OCI-LY7 (cell line): ENCODE results near the gene CSTPP1. TPM values are rescaled to one million over a fixed set of nuclear protein-coding genes. Genes with fewer than 3 reads are reported as not detected.

Experiments used
- BruUV-seq: library from RNA; stranded (reverse); fragments of 400-500 nt; replicated peaks from 2 replicates; lab custom pipeline; 2021; lab: Mats Ljungman, UMichigan
- CTCF ChIA-PET: fragments of 300-600 bp; sonication (Branson Sonifier 250); formaldehyde crosslinking; loops from one replicate; lab custom pipeline; 2022; ENCODE audit warnings: antibody characterized with exemption; ENCODE audit not compliant: unreplicated experiment; lab: Charles Lee
- POLR2A ChIA-PET: fragments of 300-600 bp; sonication (Branson Sonifier 250); formaldehyde crosslinking; loops from one replicate; lab custom pipeline; 2022; ENCODE audit warnings: antibody characterized with exemption; lab: Charles Lee
- DNase-seq: peaks from one replicate; pipeline ENCODE4 v3.0.0-alpha.2; 2015; ENCODE audit warnings: low spot score
- H2AFZ ChIP-seq: fragments of 200-600 bp; sonication (generic), shearing (Covaris generic); 2 replicates; pipeline ENCODE4 v1.6.1; 2014; ENCODE audit warnings: mild to moderate bottlenecking, antibody characterized with exemption, low read length, moderate library complexity
- H3K27ac ChIP-seq: fragments of 200-600 bp; sonication (generic); 2 replicates; pipeline ENCODE4 v1.5.1; 2014; ENCODE audit warnings: mixed run types, low read depth, mild to moderate bottlenecking, moderate library complexity, low read length, inconsistent platforms; ENCODE audit not compliant: poor library complexity, severe bottlenecking
- H3K36me3 ChIP-seq: fragments of 200-600 bp; sonication (generic); 2 replicates; pipeline ENCODE4 v1.6.1; 2014; ENCODE audit warnings: mild to moderate bottlenecking, antibody characterized with exemption, low read length, moderate library complexity, mixed read lengths; ENCODE audit not compliant: insufficient read depth
- H3K4me1 ChIP-seq: fragments of 200-600 bp; sonication (generic); 2 replicates; pipeline ENCODE4 v1.5.1; 2014; ENCODE audit warnings: mild to moderate bottlenecking, low read length; ENCODE audit not compliant: insufficient read depth, poor library complexity, severe bottlenecking
- H3K4me2 ChIP-seq: fragments of 200-600 bp; sonication (generic); 2 replicates; pipeline ENCODE4 v1.6.1; 2014; ENCODE audit warnings: mild to moderate bottlenecking, low read length
- H3K4me3 ChIP-seq: fragments of 200-600 bp; sonication (generic); 2 replicates; pipeline ENCODE4 v1.5.1; 2014; ENCODE audit warnings: mild to moderate bottlenecking, low read depth, low read length; ENCODE audit not compliant: poor library complexity, severe bottlenecking
- H3K79me2 ChIP-seq: fragments of 200-600 bp; sonication (generic); 2 replicates; pipeline ENCODE4 v1.6.1; 2016; ENCODE audit warnings: low read depth, mild to moderate bottlenecking, low read length, moderate library complexity, mixed read lengths; ENCODE audit not compliant: insufficient read depth
- H3K9me2 ChIP-seq: fragments of 200-600 bp; sonication (generic); 2 replicates; pipeline ENCODE4 v1.6.1; 2016; ENCODE audit warnings: mild to moderate bottlenecking, low read length, mixed read lengths; ENCODE audit not compliant: insufficient read depth
- H3K9me3 ChIP-seq: fragments of 200-600 bp; sonication (generic); 2 replicates; pipeline ENCODE4 v1.6.1; 2014; ENCODE audit warnings: mild to moderate bottlenecking, mixed run types, low read length, mixed read lengths
- H4K20me1 ChIP-seq: fragments of 200-600 bp; sonication (generic); 2 replicates; pipeline ENCODE4 v1.6.1; 2014; ENCODE audit warnings: mild to moderate bottlenecking, antibody characterized with exemption, low read length, moderate library complexity, mixed read lengths; ENCODE audit not compliant: insufficient read depth
- EZH2phosphoT487 ChIP-seq: fragments of 200-600 bp; sonication (generic); IDR thresholded peaks from 2 replicates; pipeline ENCODE4 v1.6.1; 2018; ENCODE audit warnings: low read depth, borderline replicate concordance, mild to moderate bottlenecking, mixed run types, antibody characterized with exemption, low read length, moderate library complexity, mixed read lengths
- intact Hi-C: fragments of 100-400 bp; cut with micrococcal nuclease; formaldehyde crosslinking; loops from one replicate; pipeline ENCODE4 v1.10.0; 2022; ENCODE audit not compliant: unreplicated experiment
- total RNA-seq, 2 experiments: library from RNA; depleted of rRNA in 1 of 2; stranded (reverse); fragments of >200 nt in 1 of 2; shearing (Covaris generic) in 1 of 2; gene quantifications; 2 replicates each; pipeline ENCODE4 v1.2.3, GENCODE V29; 2014 to 2022
- TF ChIP-seq, protein P1 (sequence below): fragments of 200-600 bp; sonication (generic); conservative IDR thresholded peaks from 2 replicates; pipeline ENCODE4 v1.5.1; 2014; ENCODE audit warnings: mild to moderate bottlenecking, antibody characterized with exemption, low read length, moderate library complexity, mixed read lengths

Gene CSTPP1
- total RNA-seq, 2 experiments from 2014 or later: 39.6 to 43.1 TPM

DNA sequence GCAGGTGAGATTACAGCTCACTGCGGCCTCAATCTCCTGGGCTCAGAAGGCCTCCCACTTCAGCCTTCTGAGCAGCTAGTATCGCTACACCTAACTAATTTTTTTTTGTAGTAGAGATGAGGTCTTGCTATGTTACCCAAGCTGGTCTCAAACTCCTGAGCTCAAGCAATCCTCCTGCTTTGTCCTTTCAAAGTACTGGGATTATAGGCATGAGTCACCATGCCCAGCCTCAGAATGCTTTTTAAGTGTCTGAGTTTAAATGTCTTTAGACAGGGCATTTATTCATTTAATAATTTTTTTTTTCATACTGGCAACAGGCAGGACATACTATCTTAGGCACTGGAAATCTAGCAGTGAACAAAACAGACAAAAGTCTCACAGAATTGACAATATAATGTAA, 45.9 kb upstream of the CSTPP1 start:
- Histone ChIP-seq H3K4me3 (no peak overlapping the region), H3K79me2 (no peaks in the 10 kb centered on the region), H3K36me3 (peaks cover 78% of the 10 kb centered on the region), H2AFZ (no peak overlapping the region), H4K20me1 (no peaks in the 10 kb centered on the region), H3K9me2 (no peaks in the 10 kb centered on the region), H3K27ac (no peak overlapping the region), H3K4me1 (peaks cover 4% of the 10 kb centered on the region), H3K9me3 (no peaks in the 10 kb centered on the region), H3K4me2 (no peak overlapping the region)
- ChIA-PET CTCF (interaction anchor here (0.8 kb wide), 1 partner anchor 264 kb away, joined by 6 read pairs; no protein-coding TSS in a partner anchor), POLR2A (interaction anchor here (0.5 kb wide), 1 partner anchor 29 kb away, joined by 3 read pairs; no protein-coding TSS in a partner anchor)
- no TSS peak for BruUV-seq
- DNase-seq: no peak
- TF ChIP-seq, protein P1, sequence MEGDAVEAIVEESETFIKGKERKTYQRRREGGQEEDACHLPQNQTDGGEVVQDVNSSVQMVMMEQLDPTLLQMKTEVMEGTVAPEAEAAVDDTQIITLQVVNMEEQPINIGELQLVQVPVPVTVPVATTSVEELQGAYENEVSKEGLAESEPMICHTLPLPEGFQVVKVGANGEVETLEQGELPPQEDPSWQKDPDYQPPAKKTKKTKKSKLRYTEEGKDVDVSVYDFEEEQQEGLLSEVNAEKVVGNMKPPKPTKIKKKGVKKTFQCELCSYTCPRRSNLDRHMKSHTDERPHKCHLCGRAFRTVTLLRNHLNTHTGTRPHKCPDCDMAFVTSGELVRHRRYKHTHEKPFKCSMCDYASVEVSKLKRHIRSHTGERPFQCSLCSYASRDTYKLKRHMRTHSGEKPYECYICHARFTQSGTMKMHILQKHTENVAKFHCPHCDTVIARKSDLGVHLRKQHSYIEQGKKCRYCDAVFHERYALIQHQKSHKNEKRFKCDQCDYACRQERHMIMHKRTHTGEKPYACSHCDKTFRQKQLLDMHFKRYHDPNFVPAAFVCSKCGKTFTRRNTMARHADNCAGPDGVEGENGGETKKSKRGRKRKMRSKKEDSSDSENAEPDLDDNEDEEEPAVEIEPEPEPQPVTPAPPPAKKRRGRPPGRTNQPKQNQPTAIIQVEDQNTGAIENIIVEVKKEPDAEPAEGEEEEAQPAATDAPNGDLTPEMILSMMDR: no peak
- no peak for TF ChIP-seq EZH2phosphoT487
- intact Hi-C loops: no loop called here

DNA sequence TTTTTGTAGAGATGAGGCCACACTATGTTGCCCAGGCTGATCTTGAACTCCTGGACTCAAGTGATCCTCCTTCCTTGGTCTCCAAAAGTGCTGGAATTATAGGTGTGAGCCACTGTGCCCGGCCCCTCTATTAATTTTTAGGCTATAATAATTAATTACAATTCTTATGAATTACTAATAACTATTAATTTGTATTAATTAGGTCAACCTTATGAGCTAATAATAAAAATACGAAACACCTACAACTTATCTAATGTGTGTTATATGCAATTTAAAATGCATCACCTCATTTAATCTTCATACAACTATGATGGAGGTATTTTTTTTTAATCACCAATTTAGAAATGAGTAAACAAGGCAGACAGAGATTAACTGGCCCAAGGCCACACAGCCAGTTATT, 44.5 kb upstream of the CSTPP1 start:
- ChIA-PET POLR2A (no interaction called here), CTCF (no interaction called here)
- Histone ChIP-seq H3K9me2 (no peaks in the 10 kb centered on the region), H3K36me3 (peaks cover 76% of the 10 kb centered on the region), H3K9me3 (no peaks in the 10 kb centered on the region), H2AFZ (no peak overlapping the region), H3K4me2 (no peak overlapping the region), H3K79me2 (no peaks in the 10 kb centered on the region), H4K20me1 (no peaks in the 10 kb centered on the region), H3K4me3 (no peak overlapping the region), H3K27ac (no peak overlapping the region), H3K4me1 (peaks cover 4% of the 10 kb centered on the region)
- DNase-seq: no peak
- BruUV-seq: no TSS peak
- intact Hi-C loops: no loop called here
- TF ChIP-seq, protein P1: no peak

DNA sequence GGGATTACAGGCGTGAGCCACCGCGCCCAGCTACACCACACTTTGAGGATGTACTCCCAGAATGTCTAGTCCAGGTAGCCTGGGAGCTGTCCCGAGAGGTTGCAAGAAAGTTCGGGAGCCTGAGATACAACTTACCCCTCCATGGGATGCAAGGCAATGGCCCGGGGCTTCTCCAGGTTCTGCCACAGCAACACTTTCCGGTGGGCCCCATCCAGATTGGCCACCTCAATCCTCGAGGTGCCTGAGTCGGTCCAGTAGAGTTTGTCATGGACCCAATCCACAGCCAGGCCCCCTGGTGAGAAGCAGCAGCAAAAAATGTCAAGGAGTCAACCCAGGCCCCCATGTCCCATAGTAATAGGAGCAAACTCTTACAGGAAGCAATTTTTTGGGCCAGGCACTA, 43.7 kb upstream of the CSTPP1 start:
- Histone ChIP-seq H2AFZ (no peak overlapping the region), H3K9me2 (no peaks in the 10 kb centered on the region), H3K4me2 (no peak overlapping the region), H3K9me3 (no peaks in the 10 kb centered on the region), H3K36me3 (peaks cover 70% of the 10 kb centered on the region), H3K4me3 (no peak overlapping the region), H3K27ac (no peak overlapping the region), H3K4me1 (peaks cover 4% of the 10 kb centered on the region), H4K20me1 (no peaks in the 10 kb centered on the region), H3K79me2 (no peaks in the 10 kb centered on the region)
- BruUV-seq: no TSS peak
- TF ChIP-seq EZH2phosphoT487: no peak
- TF ChIP-seq, protein P1: no peak
- DNase-seq: no peak
- intact Hi-C loops: no loop called here
- CTCF ChIA-PET: no interaction called here
- POLR2A ChIA-PET: no interaction called here
